Frontal cortex (tissue), 4 donors: ENCODE results near the gene PGR. TPM values are rescaled to one million over a fixed set of nuclear protein-coding genes. Genes with fewer than 3 reads are reported as not detected.
"Not testable (repeated sequence)": the region's sequence is repeated elsewhere in the genome, so short reads cannot be mapped to it uniquely, and the experiment has no call there.

ENCODE experiments used
- DNase-seq, 2 donors: peaks; one replicate each; pipeline ENCODE4 v3.0.0; 2012; ENCODE audit warnings: low spot score in 2 of 2
- FAIRE-seq: peaks from 2 replicates; lab custom pipeline; 2012; peaks lifted over from hg19 to GRCh38; lab: Jason Lieb, UNC
- total RNA-seq: library from RNA; depleted of rRNA; stranded (reverse); fragments of >200 nt; gene quantifications from one replicate; pipeline ENCODE4 v1.2.3, GENCODE V29; 2014
- donor health status: control.
- donor health status: control.
- donor health status: control.

PGR gene
- total RNA-seq, 1 donor from 2014 or later, result under 0.01 TPM

GRCh38 chr11:101014600-101015285 is 114.9 kb downstream of the PGR start:
- FAIRE-seq (no peak), DNase-seq (no peak)

GRCh38 chr11:101013702-101014101 is 115.9 kb downstream of the PGR start:
- DNase-seq, FAIRE-seq: not testable (repeated sequence)

GRCh38 chr11:101011881-101012280 is 117.7 kb downstream of the PGR start:
- FAIRE-seq (no peak), DNase-seq (no peak)

- FAIRE-seq (no peak), DNase-seq (no peak)
These were observed 118.7 kb downstream of the PGR start for GRCh38 chr11:101010899-101011298.

GRCh38 chr11:101009690-101010055 is 119.9 kb downstream of the PGR start:
- FAIRE-seq, result no peak
- DNase-seq, result no peak

GRCh38 chr11:101008961-101009689 is 120.5 kb downstream of the PGR start:
- FAIRE-seq, result no peak
- DNase-seq, result no peak

GRCh38 chr11:101003468-101003867 is 126.1 kb downstream of the PGR start:
- FAIRE-seq, result no peak
- DNase-seq, result no peak

- FAIRE-seq, result no peak
These were observed 129.9 kb downstream of the PGR start for GRCh38 chr11:100999756-101000155.

GRCh38 chr11:100994966-100995365 is 134.6 kb downstream of the PGR start:
- no peak for FAIRE-seq
- no peak for DNase-seq

More at GRCh38 chr11:100999756-101000155, 129.9 kb downstream of the PGR start:
- no peak for DNase-seq

GRCh38 chr11:100991541-100991940 is 138.1 kb downstream of the PGR start:
- FAIRE-seq (no peak), DNase-seq (no peak)

- FAIRE-seq (no peak), DNase-seq (no peak)
These were observed 138.7 kb downstream of the PGR start for GRCh38 chr11:100990931-100991330.

GRCh38 chr11:100984668-100985067 is 144.9 kb downstream of the PGR start:
- DNase-seq (no peak), FAIRE-seq (no peak)

- DNase-seq (no peak), FAIRE-seq (no peak)
These were observed 148.3 kb downstream of the PGR start for GRCh38 chr11:100981196-100981824.

- no peak for FAIRE-seq
- no peak for DNase-seq
These were observed 149.5 kb downstream of the PGR start for GRCh38 chr11:100980156-100980555.
